T-helper 17 cell (primary cell): ENCODE results near the gene ZNF610. TPM values are rescaled to one million over a fixed set of nuclear protein-coding genes. Genes with fewer than 3 reads are reported as not detected.

ENCODE experiments used
- ATAC-seq: fragments of 150-1000 bp; cut with Tn5 transposase; 2 replicates; pipeline ENCODE4 v1.10.0; 2021; ENCODE audit warnings: mild to moderate bottlenecking, moderate library complexity
- DNase-seq, 3 donors: peaks; one replicate each; pipeline versions ENCODE4 v3.0.0 to v3.0.0-alpha.2; 2020 to 2021
- H3K9me3 ChIP-seq: one replicate; pipeline ENCODE4 v1.7.0; 2013; ENCODE audit warnings: low read length, mild to moderate bottlenecking; ENCODE audit not compliant: control insufficient read depth, poor library complexity, severe bottlenecking
- H3K27ac Mint-ChIP-seq: one replicate; pipeline ENCODE4 v1.8.0; 2022; ENCODE audit warnings: mild to moderate bottlenecking, moderate library complexity, mixed read lengths
- H3K27me3 Mint-ChIP-seq: one replicate; pipeline ENCODE4 v1.8.0; 2022; ENCODE audit warnings: mixed read lengths
- H3K36me3 Mint-ChIP-seq: one replicate; pipeline ENCODE4 v1.8.0; 2022; ENCODE audit warnings: low read depth, mixed read lengths
- H3K4me1 Mint-ChIP-seq: one replicate; pipeline ENCODE4 v1.8.0; 2022; ENCODE audit warnings: mild to moderate bottlenecking, mixed read lengths
- H3K4me3 Mint-ChIP-seq: one replicate; pipeline ENCODE4 v1.8.0; 2022; ENCODE audit warnings: mild to moderate bottlenecking, moderate library complexity, mixed read lengths
- total RNA-seq, 4 donors: library from RNA in 2 of 4; stranded (reverse) in 2 of 4; gene quantifications; one replicate each; pipeline ENCODE4 v1.2.3 and lab custom pipeline; 2022 to 2026

Gene ZNF610
- total RNA-seq, 2 donors from 2014 or later: 0.16 to 0.30 TPM

- ATAC-seq (peak; percentile 64), DNase-seq (peak; percentile 14 to 34 (median 20))
- H3K27me3 Mint-ChIP-seq: no peaks in the 10 kb centered on the region
- no peaks in the 10 kb centered on the region for H3K36me3 Mint-ChIP-seq
- H3K4me1 Mint-ChIP-seq: no peaks in the 10 kb centered on the region
- H3K27ac Mint-ChIP-seq: no peak overlapping the region
- H3K9me3 ChIP-seq: no peaks in the 10 kb centered on the region
- H3K4me3 Mint-ChIP-seq: no peak overlapping the region
Observed at GRCh38 chr19:52343548-52343947, 7.5 kb downstream of the ZNF610 start.

- DNase-seq (no peak), ATAC-seq (no peak)
- Mint-ChIP-seq H3K36me3 (peaks cover 3% of the 10 kb centered on the region), H3K4me1 (no peaks in the 10 kb centered on the region), H3K27me3 (no peaks in the 10 kb centered on the region), H3K4me3 (no peak overlapping the region), H3K27ac (no peak overlapping the region)
- H3K9me3 ChIP-seq: no peaks in the 10 kb centered on the region
Observed at GRCh38 chr19:52345162-52345561, 9.1 kb downstream of the ZNF610 start.

GRCh38 chr19:52351512-52351911 is 15.5 kb downstream of the ZNF610 start:
- DNase-seq (no peak), ATAC-seq (no peak)
- Mint-ChIP-seq H3K27me3 (no peaks in the 10 kb centered on the region), H3K36me3 (peaks cover 9% of the 10 kb centered on the region), H3K4me1 (no peaks in the 10 kb centered on the region), H3K4me3 (no peak overlapping the region), H3K27ac (no peak overlapping the region)
- H3K9me3 ChIP-seq: no peaks in the 10 kb centered on the region

- peaks cover 9% of the 10 kb centered on the region for H3K4me1 Mint-ChIP-seq
- H3K36me3 Mint-ChIP-seq: peaks cover 13% of the 10 kb centered on the region
- ATAC-seq: no peak
- H3K4me3 Mint-ChIP-seq: no peak overlapping the region
- no peak overlapping the region for H3K27ac Mint-ChIP-seq
- H3K9me3 ChIP-seq: peaks cover 10% of the 10 kb centered on the region
- DNase-seq: no peak
- H3K27me3 Mint-ChIP-seq: no peaks in the 10 kb centered on the region
Observed at GRCh38 chr19:52366414-52366824, 30.4 kb downstream of the ZNF610 start.

- Mint-ChIP-seq H3K4me1 (peaks cover 9% of the 10 kb centered on the region), H3K27me3 (no peaks in the 10 kb centered on the region), H3K4me3 (peak within 1 kb of the TSS; percentile 95), H3K36me3 (peaks cover 19% of the 10 kb centered on the region), H3K27ac (peak within 1 kb of the TSS; percentile 94)
- ATAC-seq (peak; percentile 98), DNase-seq (peak; percentile 77 to 90 (median 82))
- peaks cover 12% of the 10 kb centered on the region for H3K9me3 ChIP-seq
Observed at GRCh38 chr19:52369559-52370340, 33.7 kb downstream of the ZNF610 start, which contains the start of gene ZNF880. Gene ZNF880 (plus strand): TSS chr19:52369923. CDS start chr19:52369966, 43 bp downstream.

- peaks cover 21% of the 10 kb centered on the region for H3K36me3 Mint-ChIP-seq
- peak overlapping the region; percentile 95 for H3K4me3 Mint-ChIP-seq
Observed at GRCh38 chr19:52370341-52370710, 34.3 kb downstream of the ZNF610 start.

DNA sequence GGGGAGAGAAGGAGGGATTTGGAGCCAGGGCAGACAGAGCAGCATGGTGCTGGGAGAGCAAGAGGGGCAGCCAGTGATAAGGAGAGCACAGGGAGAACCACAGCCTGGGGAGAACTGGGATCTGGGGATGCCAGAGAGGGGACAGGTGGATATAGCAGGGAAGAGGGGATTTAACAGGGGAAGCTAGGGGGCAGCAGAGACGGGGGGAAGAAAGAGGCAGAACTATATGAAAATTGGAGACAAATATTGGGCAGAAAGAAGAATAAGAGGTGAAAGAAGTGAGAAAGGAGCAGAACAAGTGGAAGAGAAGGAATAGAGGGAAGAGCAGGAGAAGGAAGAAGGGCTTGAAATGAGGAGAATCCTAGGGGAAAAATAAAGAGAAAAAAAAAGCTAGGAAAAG is 55.1 kb downstream of the ZNF610 start:
- no peak overlapping the region for H3K27ac Mint-ChIP-seq
- H3K4me3 Mint-ChIP-seq: no peak overlapping the region
- no peak for ATAC-seq
- no peaks in the 10 kb centered on the region for H3K4me1 Mint-ChIP-seq
- H3K27me3 Mint-ChIP-seq: no peaks in the 10 kb centered on the region
- no peak for DNase-seq
- H3K36me3 Mint-ChIP-seq: no peaks in the 10 kb centered on the region
- peaks cover 7% of the 10 kb centered on the region for H3K9me3 ChIP-seq

More at GRCh38 chr19:52370341-52370710, 34.3 kb downstream of the ZNF610 start:
- DNase-seq (no peak), ATAC-seq (no peak)
- Mint-ChIP-seq H3K27ac (peak overlapping the region; percentile 94), H3K4me1 (peaks cover 9% of the 10 kb centered on the region), H3K27me3 (no peaks in the 10 kb centered on the region)
- H3K9me3 ChIP-seq: peaks cover 12% of the 10 kb centered on the region

GRCh38 chr19:52397310-52398080 is 61.5 kb downstream of the ZNF610 start, which contains the start of gene ZNF528:
Gene ZNF528 (plus strand): TSS chr19:52397849. CDS start chr19:52402014, 4,165 bp downstream.
- peaks cover 7% of the 10 kb centered on the region for H3K4me1 Mint-ChIP-seq
- H3K27ac Mint-ChIP-seq: peak within 1 kb of the TSS; percentile 91
- peaks cover 8% of the 10 kb centered on the region for H3K36me3 Mint-ChIP-seq
- H3K27me3 Mint-ChIP-seq: no peaks in the 10 kb centered on the region
- peak within 1 kb of the TSS; percentile 79 for H3K4me3 Mint-ChIP-seq
- ATAC-seq (peak; percentile 96), DNase-seq (peak; percentile 77 to 85 (median 82))
- H3K9me3 ChIP-seq: peaks cover 1% of the 10 kb centered on the region

DNA sequence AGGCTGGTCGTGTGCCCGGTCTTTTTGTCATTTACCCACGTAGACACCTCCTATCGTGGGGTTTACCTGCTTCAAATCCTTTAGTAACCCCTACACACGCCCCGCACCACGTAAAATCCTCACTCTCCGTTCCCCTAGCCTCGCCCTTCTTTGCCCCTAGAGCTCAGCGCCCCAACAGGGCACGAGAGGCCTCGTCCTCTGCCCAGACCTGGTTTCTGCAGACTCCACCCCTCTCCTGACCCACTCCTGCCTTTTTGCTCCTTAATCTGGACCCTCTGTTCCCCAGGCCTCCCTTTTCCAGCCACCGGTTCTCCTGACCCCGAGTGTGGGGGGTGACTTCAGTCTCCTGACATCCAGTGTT is 62.0 kb downstream of the ZNF610 start:
- Mint-ChIP-seq H3K36me3 (peaks cover 8% of the 10 kb centered on the region), H3K27me3 (no peaks in the 10 kb centered on the region), H3K27ac (peak overlapping the region; percentile 91), H3K4me3 (peak overlapping the region; percentile 79), H3K4me1 (peaks cover 7% of the 10 kb centered on the region)
- DNase-seq (no peak), ATAC-seq (peak; percentile 51)
- no peaks in the 10 kb centered on the region for H3K9me3 ChIP-seq

DNA sequence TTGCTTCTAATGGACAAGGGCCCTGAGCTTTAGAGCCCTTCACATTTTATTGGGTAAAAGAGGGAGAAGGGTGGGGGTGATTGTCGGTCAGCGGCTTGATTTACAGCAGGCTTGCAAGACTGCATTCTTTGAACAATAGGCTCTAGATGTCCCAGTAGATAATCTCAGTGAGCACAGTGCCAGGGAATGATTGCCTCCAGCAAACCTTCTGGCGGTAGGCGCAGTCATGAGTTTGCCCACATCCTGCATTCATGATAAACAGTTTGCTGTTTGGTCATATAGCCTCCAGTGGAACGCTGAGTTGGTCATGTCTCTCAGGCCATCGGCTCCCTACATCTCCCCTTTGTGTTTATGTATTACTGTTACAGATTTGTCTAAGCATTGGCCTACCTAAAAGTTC is 74.2 kb downstream of the ZNF610 start:
- H3K27me3 Mint-ChIP-seq: no peaks in the 10 kb centered on the region
- H3K36me3 Mint-ChIP-seq: peaks cover 19% of the 10 kb centered on the region
- no peak overlapping the region for H3K27ac Mint-ChIP-seq
- no peak for DNase-seq
- peaks cover 28% of the 10 kb centered on the region for H3K9me3 ChIP-seq
- no peak overlapping the region for H3K4me3 Mint-ChIP-seq
- ATAC-seq: no peak
- H3K4me1 Mint-ChIP-seq: no peaks in the 10 kb centered on the region

DNA sequence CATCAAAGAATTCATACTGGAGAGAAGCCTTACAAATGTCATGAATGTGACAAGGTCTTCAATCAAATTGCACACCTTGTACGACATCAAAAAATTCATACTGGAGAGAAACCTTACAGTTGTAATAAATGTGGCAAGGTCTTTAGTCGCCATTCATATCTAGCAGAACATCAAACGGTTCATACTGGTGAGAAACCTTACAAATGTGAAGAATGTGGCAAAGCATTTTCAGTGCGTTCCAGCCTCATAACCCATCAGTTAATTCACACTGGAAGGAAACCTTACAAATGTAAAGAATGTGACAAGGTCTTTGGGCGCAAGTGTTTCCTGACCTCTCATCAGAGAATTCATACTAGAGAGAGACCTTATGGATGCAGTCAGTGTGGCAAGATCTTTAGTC is 79.7 kb downstream of the ZNF610 start:
- Mint-ChIP-seq H3K27me3 (no peaks in the 10 kb centered on the region), H3K4me1 (no peaks in the 10 kb centered on the region), H3K27ac (no peak overlapping the region), H3K36me3 (peaks cover 5% of the 10 kb centered on the region), H3K4me3 (no peak overlapping the region)
- peaks cover 41% of the 10 kb centered on the region for H3K9me3 ChIP-seq
- ATAC-seq (no peak), DNase-seq (no peak)
